Measurements from ENCODE around the gene SCIN. TPM values are rescaled to one million over a fixed set of nuclear protein-coding genes. Genes with fewer than 3 reads are reported as not detected.
A peak's percentile ranks its signal among the peaks of the same experiment; 100 is the strongest.

Gene SCIN
- total RNA-seq, 4 donors from 2014 or later = 9.1 to 257 (median 208) TPM

DNA sequence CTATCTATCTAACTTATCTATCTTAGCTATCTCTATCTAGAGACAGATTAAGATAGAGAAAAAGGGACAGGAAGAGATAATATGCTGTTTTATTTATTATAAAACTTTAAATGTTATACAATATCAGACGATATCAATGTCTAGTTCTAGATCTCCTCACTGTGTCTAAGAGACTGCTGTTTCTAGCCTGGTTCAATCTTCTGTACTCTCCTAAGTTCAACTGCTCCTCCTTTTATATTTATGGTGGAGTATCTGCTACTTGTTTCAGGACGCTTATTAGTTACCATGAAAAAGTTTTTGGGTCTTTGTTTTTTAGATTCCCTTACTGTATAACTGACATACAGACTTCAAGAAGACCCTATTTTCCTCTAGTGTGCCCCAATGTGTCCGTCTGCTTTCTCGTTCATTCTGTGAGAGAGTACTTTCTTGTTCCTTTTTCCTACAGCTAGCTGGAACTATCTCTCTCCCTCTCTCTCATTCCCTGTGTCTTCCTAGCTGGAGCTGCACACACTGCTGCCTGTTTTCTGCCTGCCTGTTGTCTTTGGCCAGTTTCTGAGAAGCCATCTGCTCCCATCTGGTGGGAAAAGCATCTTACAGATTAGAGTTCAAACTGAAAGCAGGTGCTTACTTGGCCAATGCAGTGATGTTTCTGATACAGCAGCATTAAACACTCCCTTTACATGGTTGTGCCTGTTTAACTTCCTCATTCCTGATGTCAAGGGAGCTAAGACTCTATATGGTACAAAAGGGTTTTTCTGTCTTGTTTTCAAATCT is 67.5 kb downstream of the SCIN start:
- H3K4me3 ChIP-seq = no peak overlapping the region
- H3K27me3 ChIP-seq = no peaks in the 10 kb centered on the region
- TF ChIP-seq POLR2A (IDR thresholded peaks at IDR 0.05) (no peak), CTCF (IDR thresholded peaks at IDR 0.05) (no peak)
- peaks cover 0 to 45% (median 0%) of the 10 kb centered on the region in 3 donors for H3K36me3 ChIP-seq
- no peaks in the 10 kb centered on the region for H3K9me3 ChIP-seq
- no peak overlapping the region for H3K27ac ChIP-seq
- no peak for DNase-seq
- no peaks in the 10 kb centered on the region for H3K4me1 ChIP-seq

DNA sequence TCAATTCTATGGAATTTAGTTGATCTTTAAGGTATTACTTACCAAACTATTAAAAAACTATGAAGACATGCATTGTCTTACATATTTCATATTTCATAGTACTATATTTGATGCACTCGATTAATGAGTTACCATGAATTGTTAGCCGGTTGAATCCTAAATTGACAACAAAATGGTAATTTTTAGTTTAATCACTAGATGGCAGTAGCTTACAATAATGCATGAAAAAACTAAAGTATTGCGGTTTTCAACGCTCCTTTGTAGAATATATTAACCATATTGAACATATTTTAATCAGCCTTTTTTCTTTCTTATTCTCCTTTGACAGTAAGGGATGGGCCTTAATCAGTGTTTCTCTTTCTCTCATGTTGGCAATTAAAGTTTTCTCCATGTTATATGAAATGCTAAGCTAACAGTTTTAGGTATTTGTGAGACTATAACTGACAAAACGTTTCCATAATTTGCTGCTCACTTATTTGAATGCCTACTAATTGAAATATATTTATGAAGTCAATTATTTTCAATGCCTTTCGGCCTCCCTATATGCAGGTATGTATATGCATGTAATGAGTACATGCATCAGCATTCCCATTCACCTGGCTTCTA is 68.4 kb downstream of the SCIN start:
- TF ChIP-seq POLR2A (IDR thresholded peaks at IDR 0.05) (no peak), CTCF (IDR thresholded peaks at IDR 0.05) (peak; percentile 17 to 67 (median 63))
- Histone ChIP-seq H3K4me3 (no peak overlapping the region), H3K27me3 (no peaks in the 10 kb centered on the region), H3K4me1 (no peaks in the 10 kb centered on the region), H3K9me3 (no peaks in the 10 kb centered on the region), H3K27ac (no peak overlapping the region), H3K36me3 (peaks cover 0 to 53% (median 0%) of the 10 kb centered on the region in 3 donors)
- DNase-seq = no peak

- H3K27me3 ChIP-seq = no peaks in the 10 kb centered on the region
- peaks cover 0 to 56% (median 0%) of the 10 kb centered on the region in 3 donors for H3K36me3 ChIP-seq
- H3K4me3 ChIP-seq = no peak overlapping the region
- H3K4me1 ChIP-seq = no peaks in the 10 kb centered on the region
- H3K27ac ChIP-seq = no peak overlapping the region
- no peak for DNase-seq
- H3K9me3 ChIP-seq = no peaks in the 10 kb centered on the region
- no peak for TF ChIP-seq CTCF (IDR thresholded peaks at IDR 0.05)
- no peak for TF ChIP-seq POLR2A (IDR thresholded peaks at IDR 0.05)
These were observed 70.0 kb downstream of the SCIN start for GRCh38 chr7:12640299-12641096.

DNA sequence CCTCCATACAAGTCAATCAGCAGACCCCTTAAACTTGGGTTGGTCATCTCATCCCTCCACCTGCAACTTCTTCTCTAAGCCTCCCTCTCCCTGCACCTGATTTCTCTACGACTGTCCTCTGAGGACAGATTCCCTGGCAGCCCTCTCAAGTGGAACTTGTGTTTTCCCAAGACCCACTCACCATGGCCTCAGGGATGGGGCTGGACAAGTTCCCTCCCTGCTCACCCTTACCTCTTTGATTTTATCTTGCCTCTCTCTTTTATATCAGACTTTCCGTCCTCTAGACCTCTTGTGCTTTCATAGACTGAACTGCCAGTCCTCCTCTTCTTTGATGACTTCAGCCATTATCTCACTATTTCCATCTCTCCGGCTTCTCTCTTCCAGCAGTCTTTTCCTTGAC is 70.7 kb downstream of the SCIN start:
- TF ChIP-seq CTCF (IDR thresholded peaks at IDR 0.05) = no peak
- TF ChIP-seq POLR2A (IDR thresholded peaks at IDR 0.05) = no peak
- no peak for DNase-seq
- Histone ChIP-seq H3K36me3 (peaks cover 0 to 57% (median 0%) of the 10 kb centered on the region in 3 donors), H3K27ac (no peak overlapping the region), H3K27me3 (no peaks in the 10 kb centered on the region), H3K4me1 (no peaks in the 10 kb centered on the region), H3K9me3 (no peaks in the 10 kb centered on the region), H3K4me3 (no peak overlapping the region)

GRCh38 chr7:12642508-12642907 is 72.0 kb downstream of the SCIN start:
- H3K27ac ChIP-seq = no peak overlapping the region
- no peaks in the 10 kb centered on the region for H3K9me3 ChIP-seq
- H3K27me3 ChIP-seq = no peaks in the 10 kb centered on the region
- no peak for TF ChIP-seq POLR2A (IDR thresholded peaks at IDR 0.05)
- TF ChIP-seq CTCF (IDR thresholded peaks at IDR 0.05) = no peak
- peaks cover 0 to 50% (median 0%) of the 10 kb centered on the region in 3 donors for H3K36me3 ChIP-seq
- no peak for DNase-seq
- H3K4me3 ChIP-seq = no peak overlapping the region
- H3K4me1 ChIP-seq = no peaks in the 10 kb centered on the region

Measured in Peyer's patch (tissue), 4 donors.